Lung (tissue), 16 donors: ENCODE measurements around the gene PSMD8. TPM values are rescaled to one million over a fixed set of nuclear protein-coding genes. Genes with fewer than 3 reads are reported as not detected.

ENCODE experiments used
- ATAC-seq: fragments of 200-7000 bp; cut with Tn5 transposase; one replicate; pipeline ENCODE4 v1.9.1; 2020; ENCODE audit warnings: moderate number of reproducible peaks; ENCODE audit not compliant: insufficient read depth, low FRiP score
- DNase-seq, 3 donors: peaks; one replicate each; pipeline ENCODE4 v3.0.0-alpha.2; 2013 to 2017
- H3K27ac ChIP-seq, 2 donors: one replicate each; pipeline ENCODE4 v1.5.1; 2013; ENCODE audit warnings: mild to moderate bottlenecking in 2 of 2, moderate library complexity in 2 of 2, control low read depth in 1 of 2, inconsistent platforms in 1 of 2, low read depth in 1 of 2, low read length in 1 of 2
- H3K27me3 ChIP-seq, 3 donors: one replicate each; pipeline ENCODE4 v1.5.1; 2013; ENCODE audit warnings: low read length in 2 of 3; ENCODE audit not compliant: control insufficient read depth in 3 of 3, insufficient read depth in 3 of 3
- H3K36me3 ChIP-seq, 4 donors: one replicate each; pipeline ENCODE4 v1.5.1; 2013; ENCODE audit warnings: low read length in 4 of 4, mild to moderate bottlenecking in 1 of 4, moderate library complexity in 1 of 4; ENCODE audit not compliant: control insufficient read depth in 4 of 4, insufficient read depth in 4 of 4
- H3K4me1 ChIP-seq, 5 donors: one replicate each; pipeline ENCODE4 v1.5.1; 2013; ENCODE audit warnings: low read length in 5 of 5, mild to moderate bottlenecking in 2 of 5, moderate library complexity in 1 of 5; ENCODE audit not compliant: control insufficient read depth in 5 of 5, insufficient read depth in 5 of 5
- H3K4me3 ChIP-seq: one replicate; pipeline ENCODE4 v1.5.1; 2013; ENCODE audit warnings: mild to moderate bottlenecking, control low read depth, moderate library complexity
- H3K9ac ChIP-seq, 2 donors: one replicate each; pipeline ENCODE4 v1.5.1; 2013; ENCODE audit warnings: low read length in 2 of 2, control low read depth in 1 of 2; ENCODE audit not compliant: insufficient read depth in 1 of 2
- H3K9me3 ChIP-seq, 4 donors: one replicate each; pipeline ENCODE4 v1.5.1; 2013; ENCODE audit warnings: low read length in 3 of 4, mild to moderate bottlenecking in 1 of 4, moderate library complexity in 1 of 4; ENCODE audit not compliant: control insufficient read depth in 4 of 4, insufficient read depth in 3 of 4
- WGBS, 2 donors: extraction: QIAGEN DNeasy Blood & Tissue Kit; methylation state at CpG; one replicate each; pipeline ENCODE4 v1.1.7; 2013; 5-methylcytosine and 5-hydroxymethylcytosine counted together
- long read RNA-seq, 5 donors: transcript quantifications; one replicate each; lab custom pipeline, GENCODE V29; 2026
- polyA plus RNA-seq, 2 donors: library from polyadenylated mRNA; stranded (reverse); fragments of 200-250 nt; gene quantifications; one replicate each; pipeline ENCODE4 v1.2.1, GENCODE V29; 2013
- total RNA-seq, 2 donors: library from RNA; depleted of rRNA in 1 of 2; stranded (reverse); fragments of >200 nt in 1 of 2; gene quantifications; one replicate each; pipeline ENCODE4 v1.2.1, GENCODE V29; 2014 to 2021
- TF ChIP-seq, protein P1 (sequence below): IDR thresholded peaks from 2 replicates; pipeline ENCODE4 v1.5.1; 2012; ENCODE audit warnings: mild to moderate bottlenecking; ENCODE audit errors: control extremely low read depth, extremely low read depth
- donor health status: control.
- donor health status: control.
- donor health status: Bipolar disorder and iron deficiency.
- donor health status: healthy.
- donor health status: DM: yes; HTN: yes; CAD: no.

PSMD8 gene
- 100 to 1,000 TPM; 134 to 163 TPM for total RNA-seq
- polyA plus RNA-seq, result 100 to 1,000 TPM in 1 of 2 donors, 10 to 100 TPM in 1; 65.4 to 233 TPM
- long read RNA-seq, donor 1, transcript PSMD8-201 (7 exons, 1,553 nt), result major isoform, 76 of 116 reads
- long read RNA-seq, donor 1, transcript PSMD8-208 (6 exons, 771 nt), result minor isoform, 5 of 116 reads
- long read RNA-seq, donor 1, partial matches to known transcripts, result 33 of 116 reads
- long read RNA-seq, donor 1, other reads (novel, unspliced or antisense), result 0 of 116 reads
- long read RNA-seq, donor 2, transcript PSMD8-201 (7 exons, 1,553 nt), result major isoform, 26 of 40 reads
- long read RNA-seq, donor 2, partial matches to known transcripts, result 11 of 40 reads
- long read RNA-seq, donor 2, other reads (novel, unspliced or antisense), result 0 of 40 reads
- long read RNA-seq, donor 3, transcript PSMD8-201 (7 exons, 1,553 nt), result major isoform, 45 of 60 reads
- long read RNA-seq, donor 3, transcript PSMD8-208 (6 exons, 771 nt), result minor isoform, 5 of 60 reads
- long read RNA-seq, donor 3, partial matches to known transcripts, result 9 of 60 reads
- long read RNA-seq, donor 3, other reads (novel, unspliced or antisense), result 0 of 60 reads
- long read RNA-seq, donor 4, transcript PSMD8-201 (7 exons, 1,553 nt), result major isoform, 28 of 64 reads
- long read RNA-seq, donor 4, partial matches to known transcripts, result 32 of 64 reads
- long read RNA-seq, donor 4, other reads (novel, unspliced or antisense), result 0 of 64 reads
- long read RNA-seq, donor 5, transcript PSMD8-208 (6 exons, 771 nt), result minor isoform, 6 of 138 reads
- long read RNA-seq, donor 5, transcript PSMD8-201 (7 exons, 1,553 nt), result major isoform, 113 of 138 reads
- long read RNA-seq, donor 5, partial matches to known transcripts, result 19 of 138 reads
- long read RNA-seq, donor 5, other reads (novel, unspliced or antisense), result 0 of 138 reads

DNA sequence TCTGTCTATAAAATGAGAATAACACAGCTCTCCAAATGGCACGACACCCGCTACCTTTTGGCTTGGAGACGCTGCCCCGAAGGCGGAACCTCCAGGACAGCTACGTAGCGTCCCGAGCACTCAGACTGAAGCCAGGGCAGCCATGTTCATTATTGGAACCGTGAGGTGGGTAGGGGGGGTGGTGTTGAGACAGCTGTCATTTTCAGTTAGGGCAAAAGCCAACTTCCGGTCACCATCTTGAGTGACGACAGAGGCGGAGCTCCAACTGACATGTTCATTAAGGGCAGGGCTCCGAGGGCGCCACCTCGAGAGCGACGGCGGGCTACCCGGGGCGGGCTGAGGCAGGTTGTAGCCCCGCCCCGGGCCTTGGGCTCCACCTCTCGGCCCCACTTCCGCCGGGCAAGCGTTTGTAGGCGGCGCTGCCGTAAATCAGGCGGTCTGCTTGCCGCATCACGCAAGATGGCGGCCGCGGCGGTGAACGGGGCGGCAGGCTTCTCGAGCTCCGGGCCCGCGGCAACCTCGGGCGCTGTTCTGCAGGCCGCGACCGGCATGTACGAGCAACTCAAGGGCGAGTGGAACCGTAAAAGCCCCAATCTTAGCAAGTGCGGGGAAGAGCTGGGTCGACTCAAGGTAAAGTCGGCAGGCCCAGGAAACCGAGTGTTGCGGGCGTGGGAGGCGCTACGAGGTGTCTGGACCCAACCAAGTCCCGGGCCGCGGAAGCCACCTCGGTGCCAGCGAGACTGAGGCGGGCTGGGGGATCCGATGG lies at the start of gene PSMD8:
Gene PSMD8, plus strand, starts transcription at position 240 of the 766 bp plus-strand sequence. Its CDS starts 31 bp downstream, at position 271.
- Histone ChIP-seq H3K27me3 (peaks cover 0 to 4% (median 3%) of the 10 kb centered on the region in 3 donors), H3K9me3 (no peaks in the 10 kb centered on the region), H3K36me3 (peaks cover 0 to 15% (median 9%) of the 10 kb centered on the region in 4 donors), H3K4me3 (peak within 1 kb of the TSS; percentile 89), H3K9ac (peak within 1 kb of the TSS; percentile 91 to 93), H3K27ac (peak within 1 kb of the TSS; percentile 91 to 94), H3K4me1 (peaks cover 5 to 14% (median 9%) of the 10 kb centered on the region in 5 donors)
- ATAC-seq (peak; percentile 100), DNase-seq (peak; percentile 99 to 100 (median 99))
- 1% methylated on average over 59 to 65 of the region's 65 CpGs for WGBS, 2 donors
- TF ChIP-seq, protein P1, sequence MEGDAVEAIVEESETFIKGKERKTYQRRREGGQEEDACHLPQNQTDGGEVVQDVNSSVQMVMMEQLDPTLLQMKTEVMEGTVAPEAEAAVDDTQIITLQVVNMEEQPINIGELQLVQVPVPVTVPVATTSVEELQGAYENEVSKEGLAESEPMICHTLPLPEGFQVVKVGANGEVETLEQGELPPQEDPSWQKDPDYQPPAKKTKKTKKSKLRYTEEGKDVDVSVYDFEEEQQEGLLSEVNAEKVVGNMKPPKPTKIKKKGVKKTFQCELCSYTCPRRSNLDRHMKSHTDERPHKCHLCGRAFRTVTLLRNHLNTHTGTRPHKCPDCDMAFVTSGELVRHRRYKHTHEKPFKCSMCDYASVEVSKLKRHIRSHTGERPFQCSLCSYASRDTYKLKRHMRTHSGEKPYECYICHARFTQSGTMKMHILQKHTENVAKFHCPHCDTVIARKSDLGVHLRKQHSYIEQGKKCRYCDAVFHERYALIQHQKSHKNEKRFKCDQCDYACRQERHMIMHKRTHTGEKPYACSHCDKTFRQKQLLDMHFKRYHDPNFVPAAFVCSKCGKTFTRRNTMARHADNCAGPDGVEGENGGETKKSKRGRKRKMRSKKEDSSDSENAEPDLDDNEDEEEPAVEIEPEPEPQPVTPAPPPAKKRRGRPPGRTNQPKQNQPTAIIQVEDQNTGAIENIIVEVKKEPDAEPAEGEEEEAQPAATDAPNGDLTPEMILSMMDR, result no peak

DNA sequence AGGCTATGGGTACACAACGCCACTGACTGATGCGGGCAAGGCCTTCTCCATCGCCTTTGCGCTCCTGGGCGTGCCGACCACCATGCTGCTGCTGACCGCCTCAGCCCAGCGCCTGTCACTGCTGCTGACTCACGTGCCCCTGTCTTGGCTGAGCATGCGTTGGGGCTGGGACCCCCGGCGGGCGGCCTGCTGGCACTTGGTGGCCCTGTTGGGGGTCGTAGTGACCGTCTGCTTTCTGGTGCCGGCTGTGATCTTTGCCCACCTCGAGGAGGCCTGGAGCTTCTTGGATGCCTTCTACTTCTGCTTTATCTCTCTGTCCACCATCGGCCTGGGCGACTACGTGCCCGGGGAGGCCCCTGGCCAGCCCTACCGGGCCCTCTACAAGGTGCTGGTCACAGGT lies 47.8 kb upstream of the PSMD8 start:
- H3K27me3 ChIP-seq, result no peaks in the 10 kb centered on the region
- peaks cover 0 to 8% (median 0%) of the 10 kb centered on the region in 5 donors for H3K4me1 ChIP-seq
- no peaks in the 10 kb centered on the region for H3K9me3 ChIP-seq
- H3K36me3 ChIP-seq, result peaks cover 0 to 29% (median 1%) of the 10 kb centered on the region in 4 donors
- H3K9ac ChIP-seq, result no peak overlapping the region
- WGBS, 2 donors, result 96% methylated on average over 22 of the region's 22 CpGs
- no peak overlapping the region for H3K27ac ChIP-seq
- TF ChIP-seq, protein P1, result no peak
- DNase-seq, result no peak
- ATAC-seq, result no peak
- no peak overlapping the region for H3K4me3 ChIP-seq

DNA sequence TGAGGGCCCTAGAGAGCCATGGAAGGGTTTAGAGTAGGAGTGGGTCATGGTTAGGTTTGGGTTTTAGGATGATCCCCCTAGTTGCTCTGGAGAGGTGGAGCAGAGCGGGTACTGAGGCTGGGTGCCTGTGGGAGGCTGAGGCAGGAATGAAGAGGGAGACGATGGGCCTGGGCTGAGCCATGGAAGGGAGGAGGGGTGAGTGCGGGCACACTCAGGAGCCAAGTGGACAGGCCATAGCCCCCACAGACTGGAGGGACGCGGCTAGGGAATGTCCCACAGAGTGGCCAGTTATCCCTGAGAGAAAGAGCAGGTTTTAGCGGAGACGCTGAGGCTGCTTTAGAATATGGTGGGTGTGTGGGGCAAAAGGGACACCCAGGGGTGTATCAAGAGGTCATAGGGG lies 44.7 kb upstream of the PSMD8 start:
- no peak overlapping the region for H3K4me3 ChIP-seq
- DNase-seq (no peak), ATAC-seq (no peak)
- H3K36me3 ChIP-seq, result peaks cover 0 to 29% (median 0%) of the 10 kb centered on the region in 4 donors
- TF ChIP-seq, protein P1, result no peak
- H3K9ac ChIP-seq, result no peak overlapping the region
- H3K27ac ChIP-seq, result no peak overlapping the region
- H3K4me1 ChIP-seq, result no peaks in the 10 kb centered on the region
- no peaks in the 10 kb centered on the region for H3K27me3 ChIP-seq
- no peaks in the 10 kb centered on the region for H3K9me3 ChIP-seq
- 94 to 95% methylated on average over 7 of the region's 7 CpGs for WGBS, 2 donors
